HEK293 (cell line): ENCODE results near the gene OBSL1.
A peak's percentile ranks its signal among the peaks of the same experiment; 100 is the strongest.

Source experiments
- KLF10 ChIP-seq: fragments of 450-650 bp; IDR thresholded peaks from 2 replicates; pipeline ENCODE4 v1.5.1; 2018; ENCODE audit warnings: missing biosample characterization, mild to moderate bottlenecking, missing genetic modification characterization
- REPIN1 ChIP-seq: fragments of 450-650 bp; formaldehyde crosslinking; IDR thresholded peaks from 2 replicates; pipeline ENCODE4 v1.5.1; 2017; ENCODE audit warnings: missing biosample characterization, missing genetic modification characterization, low read depth
- REST ChIP-seq: fragments of 450-650 bp; formaldehyde crosslinking; IDR thresholded peaks from 2 replicates; pipeline ENCODE4 v1.5.1; 2016; ENCODE audit warnings: missing biosample characterization, missing genetic modification characterization
- SP3 ChIP-seq: fragments of 450-650 bp; formaldehyde crosslinking; IDR thresholded peaks from 2 replicates; pipeline ENCODE4 v1.5.1; 2016; ENCODE audit warnings: missing biosample characterization, missing genetic modification characterization
- ZFP41 ChIP-seq: fragments of 450-650 bp; formaldehyde crosslinking; IDR thresholded peaks from 2 replicates; pipeline ENCODE4 v1.5.1; 2016; ENCODE audit warnings: missing biosample characterization, missing genetic modification characterization, borderline replicate concordance
- ZIC2 ChIP-seq: fragments of 450-650 bp; formaldehyde crosslinking; IDR thresholded peaks from 2 replicates; pipeline ENCODE4 v1.5.1; 2016; ENCODE audit warnings: missing biosample characterization, missing genetic modification characterization
- ZNF239 ChIP-seq: fragments of 450-650 bp; formaldehyde crosslinking; IDR thresholded peaks from 2 replicates; pipeline ENCODE4 v1.5.1; 2016; ENCODE audit warnings: missing biosample characterization, missing genetic modification characterization
- ZNF501 ChIP-seq: fragments of 450-650 bp; formaldehyde crosslinking; IDR thresholded peaks from 2 replicates; pipeline ENCODE4 v1.5.1; 2016; ENCODE audit warnings: missing biosample characterization, missing genetic modification characterization
- TF ChIP-seq, protein P1 (sequence below): fragments of 450-650 bp; formaldehyde crosslinking; IDR thresholded peaks from 2 replicates; pipeline ENCODE4 v1.5.1; 2016; ENCODE audit warnings: missing biosample characterization, missing genetic modification characterization

- TF ChIP-seq, protein P1, sequence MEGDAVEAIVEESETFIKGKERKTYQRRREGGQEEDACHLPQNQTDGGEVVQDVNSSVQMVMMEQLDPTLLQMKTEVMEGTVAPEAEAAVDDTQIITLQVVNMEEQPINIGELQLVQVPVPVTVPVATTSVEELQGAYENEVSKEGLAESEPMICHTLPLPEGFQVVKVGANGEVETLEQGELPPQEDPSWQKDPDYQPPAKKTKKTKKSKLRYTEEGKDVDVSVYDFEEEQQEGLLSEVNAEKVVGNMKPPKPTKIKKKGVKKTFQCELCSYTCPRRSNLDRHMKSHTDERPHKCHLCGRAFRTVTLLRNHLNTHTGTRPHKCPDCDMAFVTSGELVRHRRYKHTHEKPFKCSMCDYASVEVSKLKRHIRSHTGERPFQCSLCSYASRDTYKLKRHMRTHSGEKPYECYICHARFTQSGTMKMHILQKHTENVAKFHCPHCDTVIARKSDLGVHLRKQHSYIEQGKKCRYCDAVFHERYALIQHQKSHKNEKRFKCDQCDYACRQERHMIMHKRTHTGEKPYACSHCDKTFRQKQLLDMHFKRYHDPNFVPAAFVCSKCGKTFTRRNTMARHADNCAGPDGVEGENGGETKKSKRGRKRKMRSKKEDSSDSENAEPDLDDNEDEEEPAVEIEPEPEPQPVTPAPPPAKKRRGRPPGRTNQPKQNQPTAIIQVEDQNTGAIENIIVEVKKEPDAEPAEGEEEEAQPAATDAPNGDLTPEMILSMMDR = peak; percentile 85
- TF ChIP-seq REST (tag by site-specific recombination) (no peak), ZFP41 (tag by site-specific recombination) (no peak), REPIN1 (tag by site-specific recombination) (no peak), KLF10 (no peak), ZNF239 (tag by site-specific recombination) (no peak), ZNF501 (no peak), ZIC2 (tag by site-specific recombination) (0 out of 2 replicates have a peak, but pooled peaks have one; percentile 43), SP3 (tag by site-specific recombination) (peak; percentile 50; the same call in 1 of the 2 replicates)
Measured at GRCh38 chr2:219521066-219521880, 50.1 kb downstream of the OBSL1 start.
